H1 (cell line): ENCODE data around the gene RSAD2. TPM values are rescaled to one million over a fixed set of nuclear protein-coding genes. Genes with fewer than 3 reads are reported as not detected.

ENCODE experiments used
- polyA plus RNA-seq, 7 experiments: library from polyadenylated mRNA; depleted of rRNA in 3 of 7; stranded (reverse) in 5 of 7; unstranded in 2 of 7; fragments of >200 nt in 5 of 7; fragments of 200-250 nt in 2 of 7; gene quantifications; 1 replicate in 5 of 7; 2 replicates in 1 of 7; 4 replicates in 1 of 7; pipeline versions ENCODE4 v1.2.1 to v1.2.3, GENCODE V29; 2011 to 2013; ENCODE audit warnings: missing spikeins in 2 of 7, mixed read lengths in 2 of 7
- total RNA-seq: library from RNA; stranded (reverse); fragmentation: NEBNext Ultra II Directional; extraction: Animal tissue kit (Norgen Biotek cat#: 25700); gene quantifications from 2 replicates; pipeline ENCODE4 v1.2.1, GENCODE V29; 2021

RSAD2 gene
- total and polyA plus RNA-seq, 2 of the 8 experiments (the other 6 are each of a cell fraction or from before 2014, with no cell fraction given), result not detected

Other genes starting within 250 kb of the RSAD2 start
- gene CMPK2, start 11.9 kb upstream of the RSAD2 start, total RNA-seq, result 0.28 and 0.31 TPM in 2 replicates
- 0.46 and 0.53 TPM in 2 replicates for gene CMPK2, start 11.9 kb upstream of the RSAD2 start, polyA plus RNA-seq (2011; rRNA removed)
- 15.0 and 15.1 TPM in 2 replicates for gene RNF144A, start 39.6 kb downstream of the RSAD2 start, total RNA-seq
- 14.0 and 14.1 TPM in 2 replicates for gene RNF144A, start 39.6 kb downstream of the RSAD2 start, polyA plus RNA-seq (2011; rRNA removed)